GM21737 (cell line): ENCODE results near the gene SP6.

Source experiments
- ATAC-seq: cut with Tn5 transposase; IDR thresholded peaks from one replicate; pipeline ENCODE4 v1.9.1; 2021; ENCODE audit warnings: mild to moderate bottlenecking, moderate library complexity; ENCODE audit not compliant: unreplicated experiment

The SP6 gene

GRCh38 chr17:47838636-47839035, 12.3 kb downstream of the SP6 start:
- no peak for ATAC-seq

GRCh38 chr17:47837401-47838039, 13.4 kb downstream of the SP6 start:
- no peak for ATAC-seq

- no peak for ATAC-seq
Observed at GRCh38 chr17:47836601-47837000, 14.4 kb downstream of the SP6 start.

- no peak for ATAC-seq
Observed at GRCh38 chr17:47834756-47835155, 16.2 kb downstream of the SP6 start.

- ATAC-seq, result peak; percentile 5
Observed at GRCh38 chr17:47831934-47832327, 19.0 kb downstream of the SP6 start.

- ATAC-seq, result peak; percentile 69
Observed at GRCh38 chr17:47831003-47831933, 19.7 kb downstream of the SP6 start, which contains the start of the genes LRRC46 and MRPL10. Gene LRRC46 (plus strand): TSS chr17:47831670. CDS start chr17:47831990, 320 bp downstream. Gene MRPL10 (minus strand): TSS chr17:47831541. CDS start chr17:47831511, 30 bp downstream.

- no peak for ATAC-seq
Observed at GRCh38 chr17:47830396-47831002, 20.5 kb downstream of the SP6 start.

GRCh38 chr17:47829870-47830269, 21.1 kb downstream of the SP6 start:
- ATAC-seq, result no peak

- ATAC-seq, result no peak
Observed at GRCh38 chr17:47823519-47823918, 27.4 kb downstream of the SP6 start.

GRCh38 chr17:47822785-47823184, 28.2 kb downstream of the SP6 start:
- no peak for ATAC-seq

- ATAC-seq, result peak; percentile 78
Observed at GRCh38 chr17:47821424-47822391, 29.3 kb downstream of the SP6 start, which contains the start of gene OSBPL7. Gene OSBPL7 (minus strand): TSS chr17:47821794. CDS start chr17:47820278, 1,516 bp downstream.

GRCh38 chr17:47821031-47821423, 29.9 kb downstream of the SP6 start:
- ATAC-seq, result no peak

GRCh38 chr17:47820033-47820789, 30.8 kb downstream of the SP6 start:
- ATAC-seq, result no peak

- ATAC-seq, result no peak
Observed at GRCh38 chr17:47819475-47819874, 31.5 kb downstream of the SP6 start.

GRCh38 chr17:47818002-47818695, 32.8 kb downstream of the SP6 start:
- no peak for ATAC-seq

GRCh38 chr17:47816947-47817346, 34.0 kb downstream of the SP6 start:
- no peak for ATAC-seq

- ATAC-seq, result no peak
Observed at GRCh38 chr17:47816111-47816735, 34.7 kb downstream of the SP6 start.

GRCh38 chr17:47815106-47815918, 35.7 kb downstream of the SP6 start:
- no peak for ATAC-seq
